Large intestine (tissue), 3 donors: ENCODE data around the gene CALML3. TPM values are rescaled to one million over a fixed set of nuclear protein-coding genes. Genes with fewer than 3 reads are reported as not detected.

Experiments
- DNase-seq, 2 donors: peaks; one replicate each; pipeline versions ENCODE4 v3.0.0 to v3.0.0-alpha.2; 2013
- H3K27ac ChIP-seq: one replicate; pipeline ENCODE4 v1.5.1; 2013; ENCODE audit warnings: low read length
- H3K27me3 ChIP-seq: 2 replicates; pipeline ENCODE4 v1.6.1; 2013; ENCODE audit warnings: low read length; ENCODE audit not compliant: control insufficient read depth, insufficient read depth
- H3K36me3 ChIP-seq: 2 replicates; pipeline ENCODE4 v1.6.1; 2013; ENCODE audit warnings: low read length; ENCODE audit not compliant: control insufficient read depth, insufficient read depth
- H3K4me1 ChIP-seq: one replicate; pipeline ENCODE4 v1.6.1; 2013; ENCODE audit warnings: low read length; ENCODE audit not compliant: control insufficient read depth, insufficient read depth
- H3K4me3 ChIP-seq: one replicate; pipeline ENCODE4 v1.5.1; 2013; ENCODE audit warnings: low read length
- H3K9me3 ChIP-seq: one replicate; pipeline ENCODE4 v1.6.1; 2013; ENCODE audit warnings: mild to moderate bottlenecking, low read depth, low read length, moderate library complexity; ENCODE audit not compliant: control insufficient read depth
- WGBS: methylation state at CpG from one replicate; pipeline ENCODE4 v1.1.5; 2013; ENCODE audit warnings: low lambda C conversion rate; ENCODE audit not compliant: insufficient coverage; 5-methylcytosine and 5-hydroxymethylcytosine counted together
- polyA plus RNA-seq: library from polyadenylated mRNA; unstranded; fragments of 120-200 nt; gene quantifications from one replicate; pipeline ENCODE4 v1.2.1, GENCODE V29; 2013

The CALML3 gene
- polyA plus RNA-seq, 1 donor: 0.09 TPM

GRCh38 chr10:5534880-5535856 lies 10.4 kb downstream of the CALML3 start:
- DNase-seq: no peak
- H3K27ac ChIP-seq: no peak overlapping the region

GRCh38 chr10:5536486-5537081 lies 11.8 kb downstream of the CALML3 start:
- Histone ChIP-seq H3K4me3 (no peak overlapping the region), H3K4me1 (peaks cover 26% of the 10 kb centered on the region), H3K9me3 (no peaks in the 10 kb centered on the region), H3K36me3 (no peaks in the 10 kb centered on the region), H3K27me3 (no peaks in the 10 kb centered on the region), H3K27ac (no peak overlapping the region)
- 100% methylated on average over 1 of the region's 7 CpGs for WGBS
- DNase-seq: no peak

More at GRCh38 chr10:5534880-5535856, 10.4 kb downstream of the CALML3 start:
- Histone ChIP-seq H3K4me1 (peaks cover 13% of the 10 kb centered on the region), H3K27me3 (no peaks in the 10 kb centered on the region), H3K4me3 (no peak overlapping the region), H3K36me3 (no peaks in the 10 kb centered on the region), H3K9me3 (no peaks in the 10 kb centered on the region)
- WGBS: no CpG with 5 or more reads among the region's 8 CpGs

GRCh38 chr10:5537684-5538083 lies 12.9 kb downstream of the CALML3 start:
- peaks cover 27% of the 10 kb centered on the region for H3K4me1 ChIP-seq
- H3K36me3 ChIP-seq: no peaks in the 10 kb centered on the region
- no peaks in the 10 kb centered on the region for H3K9me3 ChIP-seq
- no peaks in the 10 kb centered on the region for H3K27me3 ChIP-seq
- no peak overlapping the region for H3K4me3 ChIP-seq
- H3K27ac ChIP-seq: no peak overlapping the region
- 100% methylated on average over 3 of the region's 6 CpGs for WGBS
- no peak for DNase-seq

- DNase-seq: no peak
Measured at GRCh38 chr10:5538446-5538845, 13.7 kb downstream of the CALML3 start.

GRCh38 chr10:5538892-5539651 lies 14.3 kb downstream of the CALML3 start:
- peaks cover 27% of the 10 kb centered on the region for H3K4me1 ChIP-seq
- H3K27ac ChIP-seq: no peak overlapping the region
- WGBS: no CpG with 5 or more reads among the region's 19 CpGs
- DNase-seq: peak in 1 of 2 donors; percentile 57
- H3K9me3 ChIP-seq: no peaks in the 10 kb centered on the region
- no peak overlapping the region for H3K4me3 ChIP-seq
- H3K27me3 ChIP-seq: no peaks in the 10 kb centered on the region
- no peaks in the 10 kb centered on the region for H3K36me3 ChIP-seq

More at GRCh38 chr10:5538446-5538845, 13.7 kb downstream of the CALML3 start:
- H3K4me3 ChIP-seq: no peak overlapping the region
- 94% methylated on average over 6 of the region's 9 CpGs for whole genome bisulfite sequencing
- H3K36me3 ChIP-seq: no peaks in the 10 kb centered on the region
- H3K27me3 ChIP-seq: no peaks in the 10 kb centered on the region
- H3K27ac ChIP-seq: no peak overlapping the region
- H3K4me1 ChIP-seq: peaks cover 27% of the 10 kb centered on the region
- no peaks in the 10 kb centered on the region for H3K9me3 ChIP-seq

- no peak for DNase-seq
- Histone ChIP-seq H3K4me1 (peaks cover 29% of the 10 kb centered on the region), H3K9me3 (no peaks in the 10 kb centered on the region), H3K27me3 (no peaks in the 10 kb centered on the region), H3K4me3 (no peak overlapping the region), H3K27ac (no peak overlapping the region), H3K36me3 (no peaks in the 10 kb centered on the region)
- WGBS: 100% methylated on average over 4 of the region's 9 CpGs
Measured at GRCh38 chr10:5540080-5540479, 15.3 kb downstream of the CALML3 start.

GRCh38 chr10:5540891-5541290 lies 16.1 kb downstream of the CALML3 start:
- Histone ChIP-seq H3K36me3 (no peaks in the 10 kb centered on the region), H3K4me1 (peaks cover 37% of the 10 kb centered on the region), H3K27me3 (no peaks in the 10 kb centered on the region), H3K27ac (peak overlapping the region; percentile 73), H3K9me3 (peaks cover under 1% of the 10 kb centered on the region), H3K4me3 (no peak overlapping the region)
- no CpG with 5 or more reads among the region's 3 CpGs for WGBS
- peak; percentile 66 to 77 for DNase-seq

- no peak overlapping the region for H3K4me3 ChIP-seq
- H3K4me1 ChIP-seq: peaks cover 49% of the 10 kb centered on the region
- H3K36me3 ChIP-seq: no peaks in the 10 kb centered on the region
- H3K9me3 ChIP-seq: peaks cover 2% of the 10 kb centered on the region
- H3K27ac ChIP-seq: peak overlapping the region; percentile 73
- DNase-seq: no peak
- no peaks in the 10 kb centered on the region for H3K27me3 ChIP-seq
- WGBS: no CpG with 5 or more reads among the region's 1 CpG
Measured at GRCh38 chr10:5542100-5542499, 17.3 kb downstream of the CALML3 start.

GRCh38 chr10:5543623-5544022 lies 18.9 kb downstream of the CALML3 start:
- Histone ChIP-seq H3K4me1 (peaks cover 65% of the 10 kb centered on the region), H3K4me3 (no peak overlapping the region), H3K27me3 (no peaks in the 10 kb centered on the region), H3K9me3 (peaks cover 2% of the 10 kb centered on the region), H3K27ac (no peak overlapping the region), H3K36me3 (no peaks in the 10 kb centered on the region)
- WGBS: no CpG with 5 or more reads among the region's 1 CpG
- no peak for DNase-seq

- H3K9me3 ChIP-seq: peaks cover 2% of the 10 kb centered on the region
- WGBS: 100% methylated on average over 1 of the region's 6 CpGs
- H3K36me3 ChIP-seq: no peaks in the 10 kb centered on the region
- DNase-seq: no peak
- H3K4me3 ChIP-seq: no peak overlapping the region
- no peaks in the 10 kb centered on the region for H3K27me3 ChIP-seq
- H3K27ac ChIP-seq: no peak overlapping the region
- peaks cover 66% of the 10 kb centered on the region for H3K4me1 ChIP-seq
Measured at GRCh38 chr10:5544216-5544805, 19.6 kb downstream of the CALML3 start.
